ENCODE data around the gene SYVN1.

The SYVN1 gene

DNA sequence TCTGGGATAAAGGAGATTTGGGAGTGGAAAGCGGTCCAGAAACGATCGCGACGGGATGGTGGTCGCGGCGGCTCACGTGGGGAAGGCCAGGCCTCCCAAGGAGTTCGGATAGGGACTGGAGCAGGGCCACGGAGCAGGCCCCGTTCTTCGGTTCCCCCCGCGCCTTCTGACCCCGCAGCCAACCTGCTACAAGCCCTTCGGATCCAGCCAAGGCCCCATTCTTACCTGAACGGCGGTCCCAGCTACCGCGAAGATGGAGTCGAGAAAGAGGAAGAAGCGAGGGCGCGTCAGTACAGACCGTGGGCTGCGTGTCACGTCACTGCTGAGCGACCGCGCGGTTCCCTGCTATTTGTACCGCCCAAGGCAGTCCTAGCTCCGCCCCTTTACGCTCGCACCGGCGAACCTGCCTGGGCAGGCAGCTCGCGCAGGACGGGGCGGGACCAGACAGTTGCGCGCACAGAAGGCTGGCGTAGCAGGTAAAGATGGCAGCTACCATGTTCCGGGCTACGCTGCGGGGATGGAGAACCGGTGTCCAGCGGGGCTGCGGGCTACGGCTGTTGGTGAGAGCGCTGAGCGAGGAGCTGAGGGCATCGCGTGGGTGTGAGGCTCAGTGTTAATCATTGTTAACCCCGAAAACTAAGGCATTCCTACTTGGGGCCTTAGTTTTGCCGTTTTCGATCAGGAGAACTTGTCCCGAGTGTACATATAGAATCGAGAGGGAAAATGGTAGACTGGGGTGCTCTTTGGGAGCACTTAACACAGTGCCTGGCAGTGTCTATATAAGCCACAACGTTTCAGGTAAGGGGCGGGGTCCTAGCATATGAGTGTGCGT is 12.2 kb downstream of the SYVN1 start, which contains the start of the genes FAU and MRPL49:
Gene FAU, minus strand, starts transcription at position 270 of the 832 bp plus-strand sequence. CDS start 321 bp downstream, outside the sequence.
Gene MRPL49, plus strand, starts transcription at position 457 of the 832 bp plus-strand sequence. Its CDS starts 26 bp downstream, at position 483.
- ChIA-PET POLR2A (interaction anchor here (0.6 to 3.2 kb wide), 28 partner anchors 9 to 835 kb away, joined by 3 to 57 read pairs (median 5); partner anchors contain the start of genes ARL2, CAPN1, CDCA5 and NEAT1), CTCF (interaction anchor here (0.5 to 3.4 kb wide), 9 partner anchors 10 to 234 kb away, joined by 3 to 37 read pairs (median 4); partner anchors contain the start of genes CDC42EP2 and TM7SF2)
- Histone ChIP-seq H3K27ac (ENCODE audit: extremely low read depth, low read depth, low read length) (peak within 1 kb of the TSS; percentile 73), H3K36me3 (ENCODE audit: control insufficient read depth in 2 of 2, insufficient read depth in 1 of 2, low read length in 2 of 2) (peaks cover 3 to 67% of the 10 kb centered on the region in 2 experiments; a peak in 2 of 3 replicates), H3K4me3 (ENCODE audit: low read depth, low read length) (peak within 1 kb of the TSS; percentile 72), H3K9me3 (ENCODE audit: control insufficient read depth, insufficient read depth, low read depth, low read length) (no peaks in the 10 kb centered on the region), H3K4me1 (ENCODE audit: control insufficient read depth, insufficient read depth, low read length) (peaks cover 3% of the 10 kb centered on the region; the same call in 1 of the 2 replicates)
- no peak for TF ChIP-seq PRDM1 (tag by site-specific recombination; IDR thresholded peaks at IDR 0.05)
- TF ChIP-seq ZNF335 (tag by site-specific recombination; conservative IDR thresholded peaks at IDR 0.05): peak; percentile 94
- TF ChIP-seq ZNF202 (tag by site-specific recombination; IDR thresholded peaks at IDR 0.05; ENCODE audit: borderline replicate concordance): no peak
- TF ChIP-seq ZNF324 (tag by site-specific recombination; IDR thresholded peaks at IDR 0.05): peak; percentile 36; the same call in 1 of the 2 replicates
- TF ChIP-seq ZNF639 (tag by site-specific recombination; IDR thresholded peaks at IDR 0.05): 0 out of 2 replicates have a peak, but pooled peaks have one; percentile 41
- no peak for TF ChIP-seq ZNF366 (tag by site-specific recombination; conservative IDR thresholded peaks at IDR 0.05)
- TF ChIP-seq KLF8 (tag by site-specific recombination; IDR thresholded peaks at IDR 0.05): peak; percentile 80
- peak; percentile 82; the same call in 1 of the 2 replicates for TF ChIP-seq HOXC10 (CRISPR knock-in tag; IDR thresholded peaks at IDR 0.05)
- TF ChIP-seq ZNF10 (tag by site-specific recombination; IDR thresholded peaks at IDR 0.05): no peak
- no peak for TF ChIP-seq ZNF157 (tag by site-specific recombination; IDR thresholded peaks at IDR 0.05)
- TF ChIP-seq ZNF558 (tag by site-specific recombination; IDR thresholded peaks at IDR 0.05): no peak
- no peak for TF ChIP-seq TRIM28 (IDR thresholded peaks at IDR 0.05; ENCODE audit: borderline replicate concordance, low read length)
- TF ChIP-seq SP3 (tag by site-specific recombination; IDR thresholded peaks at IDR 0.05): peak; percentile 91
- TF ChIP-seq ZNF549 (tag by site-specific recombination; IDR thresholded peaks at IDR 0.05): no peak
- TF ChIP-seq ZNF560 (tag by site-specific recombination; IDR thresholded peaks at IDR 0.05; ENCODE audit: borderline replicate concordance): no peak
- TF ChIP-seq OVOL3 (tag by site-specific recombination; IDR thresholded peaks at IDR 0.05): no peak
- 0 out of 2 replicates have a peak, but pooled peaks have one; percentile 53 for TF ChIP-seq ZSCAN30 (tag by site-specific recombination; IDR thresholded peaks at IDR 0.05)
- TF ChIP-seq WT1 (tag by site-specific recombination; IDR thresholded peaks at IDR 0.05): no peak
- no peak for TF ChIP-seq ZNF513 (tag by site-specific recombination; IDR thresholded peaks at IDR 0.05)
- no peak for TF ChIP-seq ZBTB6 (tag by site-specific recombination; IDR thresholded peaks at IDR 0.05)
- no peak for TF ChIP-seq REPIN1 (tag by site-specific recombination; IDR thresholded peaks at IDR 0.05; ENCODE audit: low read depth)
- TF ChIP-seq SP7 (tag by site-specific recombination; IDR thresholded peaks at IDR 0.05): peak; percentile 74
- no peak for TF ChIP-seq ZNF311 (tag by site-specific recombination; IDR thresholded peaks at IDR 0.05; ENCODE audit: borderline replicate concordance)
- no peak for TF ChIP-seq ZNF548 (tag by site-specific recombination; IDR thresholded peaks at IDR 0.05)
- TF ChIP-seq ZNF629 (tag by site-specific recombination; IDR thresholded peaks at IDR 0.05): peak; percentile 78
- no peak for TF ChIP-seq ZNF169 (tag by site-specific recombination; IDR thresholded peaks at IDR 0.05)
- TF ChIP-seq ZNF624 (tag by site-specific recombination; IDR thresholded peaks at IDR 0.05): no peak
- TF ChIP-seq ZNF16 (tag by site-specific recombination; IDR thresholded peaks at IDR 0.05; ENCODE audit: low read depth): no peak
- no peak for TF ChIP-seq OSR2 (tag by site-specific recombination; IDR thresholded peaks at IDR 0.05)
- no peak for TF ChIP-seq ZNF610 (tag by site-specific recombination; IDR thresholded peaks at IDR 0.05; ENCODE audit: borderline replicate concordance)
- TF ChIP-seq ZFP37 (tag by site-specific recombination; IDR thresholded peaks at IDR 0.05): no peak
- peak; percentile 79 for TF ChIP-seq ZFHX2 (tag by site-specific recombination; conservative IDR thresholded peaks at IDR 0.05)
- TF ChIP-seq ZNF776 (tag by site-specific recombination; IDR thresholded peaks at IDR 0.05; ENCODE audit: borderline replicate concordance): no peak
- no peak for TF ChIP-seq ZNF433 (tag by site-specific recombination; IDR thresholded peaks at IDR 0.05; ENCODE audit: low read depth)

Measured in HEK293 (cell line).